ENCODE results near the gene DLGAP1. TPM values are rescaled to one million over a fixed set of nuclear protein-coding genes. Genes with fewer than 3 reads are reported as not detected.

DLGAP1 gene
- total RNA-seq, 1 donor from 2014 or later = 0.36 TPM

GRCh38 chr18:3665204-3665603 lies 789.9 kb downstream of the DLGAP1 start:
- no peak overlapping the region for H3K27ac Mint-ChIP-seq
- no peak for DNase-seq (ENCODE audit: low spot score)
- peaks cover 2% of the 10 kb centered on the region for H3K36me3 Mint-ChIP-seq (ENCODE audit: low read depth)
- H3K27me3 Mint-ChIP-seq (ENCODE audit: insufficient read depth) = no peaks in the 10 kb centered on the region
- intact Hi-C loops (cut with micrococcal nuclease) = no loop called here
- H3K9me3 Mint-ChIP-seq = peaks cover 4% of the 10 kb centered on the region
- peaks cover 49% of the 10 kb centered on the region for H3K4me1 Mint-ChIP-seq (ENCODE audit: low read depth)
- no peak overlapping the region for H3K4me3 Mint-ChIP-seq

GRCh38 chr18:3664563-3665178 lies 790.4 kb downstream of the DLGAP1 start:
- DNase-seq (ENCODE audit: low spot score) = no peak
- peak overlapping the region; percentile 1 for H3K27ac Mint-ChIP-seq

GRCh38 chr18:3663870-3664512 lies 791.1 kb downstream of the DLGAP1 start:
- H3K9me3 Mint-ChIP-seq = peaks cover 4% of the 10 kb centered on the region
- H3K27ac Mint-ChIP-seq = no peak overlapping the region
- intact Hi-C loops (cut with micrococcal nuclease) = loop anchor here (2.0 kb wide), 1 partner anchor 123 kb away; no protein-coding TSS in a partner anchor
- no peak for DNase-seq (ENCODE audit: low spot score)
- H3K4me1 Mint-ChIP-seq (ENCODE audit: low read depth) = peaks cover 49% of the 10 kb centered on the region
- peaks cover 2% of the 10 kb centered on the region for H3K36me3 Mint-ChIP-seq (ENCODE audit: low read depth)
- H3K27me3 Mint-ChIP-seq (ENCODE audit: insufficient read depth) = no peaks in the 10 kb centered on the region
- H3K4me3 Mint-ChIP-seq = no peak overlapping the region

More at GRCh38 chr18:3664563-3665178, 790.4 kb downstream of the DLGAP1 start:
- H3K9me3 Mint-ChIP-seq = peaks cover 4% of the 10 kb centered on the region
- H3K4me1 Mint-ChIP-seq (ENCODE audit: low read depth) = peaks cover 49% of the 10 kb centered on the region
- H3K36me3 Mint-ChIP-seq (ENCODE audit: low read depth) = peaks cover 2% of the 10 kb centered on the region
- intact Hi-C loops (cut with micrococcal nuclease) = no loop called here
- H3K27me3 Mint-ChIP-seq (ENCODE audit: insufficient read depth) = no peaks in the 10 kb centered on the region
- H3K4me3 Mint-ChIP-seq = peak overlapping the region; percentile 25

- no peak for DNase-seq (ENCODE audit: low spot score)
- H3K4me1 Mint-ChIP-seq (ENCODE audit: low read depth) = peaks cover 49% of the 10 kb centered on the region
- peaks cover 4% of the 10 kb centered on the region for H3K9me3 Mint-ChIP-seq
- peak overlapping the region; percentile 31 for H3K27ac Mint-ChIP-seq
- H3K4me3 Mint-ChIP-seq = no peak overlapping the region
- H3K36me3 Mint-ChIP-seq (ENCODE audit: low read depth) = peaks cover 2% of the 10 kb centered on the region
- intact Hi-C loops (cut with micrococcal nuclease) = loop anchor here (1.0 to 2.0 kb wide), 3 partner anchors 9 to 121 kb away; no protein-coding TSS in a partner anchor
- H3K27me3 Mint-ChIP-seq (ENCODE audit: insufficient read depth) = no peaks in the 10 kb centered on the region
Observed at GRCh38 chr18:3661989-3662388, 793.1 kb downstream of the DLGAP1 start.

GRCh38 chr18:3660739-3661515 lies 794.2 kb downstream of the DLGAP1 start:
- peak overlapping the region; percentile 75 for H3K27ac Mint-ChIP-seq
- intact Hi-C loops (cut with micrococcal nuclease) = no loop called here

GRCh38 chr18:3658529-3658928 lies 796.6 kb downstream of the DLGAP1 start:
- Mint-ChIP-seq H3K36me3 (ENCODE audit: low read depth) (peaks cover 2% of the 10 kb centered on the region), H3K27me3 (ENCODE audit: insufficient read depth) (no peaks in the 10 kb centered on the region), H3K4me1 (ENCODE audit: low read depth) (peaks cover 48% of the 10 kb centered on the region), H3K9me3 (peaks cover 4% of the 10 kb centered on the region), H3K4me3 (no peak overlapping the region), H3K27ac (no peak overlapping the region)
- intact Hi-C loops (cut with micrococcal nuclease) = no loop called here
- DNase-seq (ENCODE audit: low spot score) = no peak

More at GRCh38 chr18:3660739-3661515, 794.2 kb downstream of the DLGAP1 start:
- DNase-seq (ENCODE audit: low spot score) = no peak
- peaks cover 4% of the 10 kb centered on the region for H3K9me3 Mint-ChIP-seq
- H3K4me3 Mint-ChIP-seq = no peak overlapping the region
- H3K36me3 Mint-ChIP-seq (ENCODE audit: low read depth) = peaks cover 2% of the 10 kb centered on the region
- peaks cover 48% of the 10 kb centered on the region for H3K4me1 Mint-ChIP-seq (ENCODE audit: low read depth)
- no peaks in the 10 kb centered on the region for H3K27me3 Mint-ChIP-seq (ENCODE audit: insufficient read depth)

- DNase-seq (ENCODE audit: low spot score) = no peak
- Mint-ChIP-seq H3K27ac (peak overlapping the region; percentile 81), H3K4me1 (ENCODE audit: low read depth) (peaks cover 38% of the 10 kb centered on the region), H3K9me3 (peaks cover 6% of the 10 kb centered on the region), H3K36me3 (ENCODE audit: low read depth) (peaks cover 5% of the 10 kb centered on the region), H3K27me3 (ENCODE audit: insufficient read depth) (peaks cover 2% of the 10 kb centered on the region), H3K4me3 (no peak overlapping the region)
- intact Hi-C loops (cut with micrococcal nuclease) = no loop called here
Observed at GRCh38 chr18:3655254-3656050, 799.7 kb downstream of the DLGAP1 start.

- Mint-ChIP-seq H3K4me1 (ENCODE audit: low read depth) (peaks cover 40% of the 10 kb centered on the region), H3K27ac (peak overlapping the region; percentile 81), H3K9me3 (peaks cover 6% of the 10 kb centered on the region), H3K27me3 (ENCODE audit: insufficient read depth) (peaks cover 2% of the 10 kb centered on the region), H3K36me3 (ENCODE audit: low read depth) (peaks cover 5% of the 10 kb centered on the region), H3K4me3 (no peak overlapping the region)
- intact Hi-C loops (cut with micrococcal nuclease) = loop anchor here (5.0 kb wide), 1 partner anchor 127 kb away; no protein-coding TSS in a partner anchor
- no peak for DNase-seq (ENCODE audit: low spot score)
Observed at GRCh38 chr18:3654442-3655253, 800.5 kb downstream of the DLGAP1 start.

GRCh38 chr18:3653851-3654441 lies 801.2 kb downstream of the DLGAP1 start:
- H3K27me3 Mint-ChIP-seq (ENCODE audit: insufficient read depth) = peaks cover 2% of the 10 kb centered on the region
- peaks cover 47% of the 10 kb centered on the region for H3K4me1 Mint-ChIP-seq (ENCODE audit: low read depth)
- no peak overlapping the region for H3K4me3 Mint-ChIP-seq
- H3K9me3 Mint-ChIP-seq = peaks cover 6% of the 10 kb centered on the region
- no peak for DNase-seq (ENCODE audit: low spot score)
- intact Hi-C loops (cut with micrococcal nuclease) = loop anchor here (1.0 to 5.0 kb wide), 4 partner anchors 8 to 127 kb away; no protein-coding TSS in a partner anchor
- peak overlapping the region; percentile 76 for H3K27ac Mint-ChIP-seq
- H3K36me3 Mint-ChIP-seq (ENCODE audit: low read depth) = peaks cover 7% of the 10 kb centered on the region

GRCh38 chr18:3653263-3653850 lies 801.8 kb downstream of the DLGAP1 start:
- H3K27ac Mint-ChIP-seq = peak overlapping the region; percentile 90
- peaks cover 6% of the 10 kb centered on the region for H3K9me3 Mint-ChIP-seq
- peaks cover 53% of the 10 kb centered on the region for H3K4me1 Mint-ChIP-seq (ENCODE audit: low read depth)
- peaks cover 2% of the 10 kb centered on the region for H3K27me3 Mint-ChIP-seq (ENCODE audit: insufficient read depth)
- DNase-seq (ENCODE audit: low spot score) = no peak
- H3K36me3 Mint-ChIP-seq (ENCODE audit: low read depth) = peaks cover 7% of the 10 kb centered on the region
- H3K4me3 Mint-ChIP-seq = peak overlapping the region; percentile 51
- intact Hi-C loops (cut with micrococcal nuclease) = loop anchor here (1.0 to 5.0 kb wide), 4 partner anchors 9 to 126 kb away; no protein-coding TSS in a partner anchor

Data from activated T-helper 1 cell treated with anti-CD3 and anti-CD28 coated beads, Interleukin-12 subunit alpha, Interleukin-12 subunit beta, Interleukin-2, Interleukin-4 antibody, amounts not matched to agents 30 ng/mL and 10 ng/mL and 1 ng/mL, durations not matched to agents 14 hours and 24 hours and 36 hours (primary cell).